Skeletal muscle satellite cell (primary cell): ENCODE data around the gene ALOX5AP.
A peak's percentile ranks its signal among the peaks of the same experiment; 100 is the strongest.

Source experiments
- H3K27me3 ChIP-seq: 2 replicates; pipeline ENCODE4 v1.7.0; 2013; ENCODE audit warnings: low read length; ENCODE audit not compliant: control insufficient read depth, insufficient read depth
- H3K36me3 ChIP-seq: 2 replicates; pipeline ENCODE4 v1.7.0; 2013; ENCODE audit warnings: mild to moderate bottlenecking, control low read depth, low read length; ENCODE audit not compliant: insufficient read depth
- H3K4me1 ChIP-seq: 2 replicates; pipeline ENCODE4 v1.7.0; 2013; ENCODE audit warnings: low read length; ENCODE audit not compliant: control insufficient read depth, insufficient read depth
- H3K4me2 ChIP-seq: 2 replicates; pipeline ENCODE4 v1.7.0; 2013; ENCODE audit warnings: mild to moderate bottlenecking, low read length
- H3K4me3 ChIP-seq: 2 replicates; pipeline ENCODE4 v1.7.0; 2013; ENCODE audit warnings: low read length
- H3K9ac ChIP-seq: 2 replicates; pipeline ENCODE4 v1.7.0; 2013; ENCODE audit warnings: mild to moderate bottlenecking, low read depth, low read length, moderate library complexity
- H3K9me3 ChIP-seq: replicated peaks from 2 replicates; pipeline ENCODE4 v1.7.0; 2013; ENCODE audit warnings: mild to moderate bottlenecking, control low read depth, low read length

The ALOX5AP gene

GRCh38 chr13:30753030-30753616 is 17.8 kb downstream of the ALOX5AP start:
- Histone ChIP-seq H3K4me1 (peaks cover 9% of the 10 kb centered on the region), H3K9ac (no peak overlapping the region), H3K4me2 (no peak overlapping the region), H3K36me3 (no peaks in the 10 kb centered on the region), H3K9me3 (no peaks in the 10 kb centered on the region), H3K4me3 (no peak overlapping the region), H3K27me3 (peaks cover 10% of the 10 kb centered on the region)

- Histone ChIP-seq H3K36me3 (no peaks in the 10 kb centered on the region), H3K4me1 (peaks cover 9% of the 10 kb centered on the region), H3K9me3 (no peaks in the 10 kb centered on the region), H3K4me2 (no peak overlapping the region), H3K4me3 (no peak overlapping the region), H3K27me3 (peaks cover 10% of the 10 kb centered on the region), H3K9ac (no peak overlapping the region)
Observed at GRCh38 chr13:30755678-30756077, 20.3 kb downstream of the ALOX5AP start.

GRCh38 chr13:30757026-30757742 is 21.8 kb downstream of the ALOX5AP start:
- Histone ChIP-seq H3K9ac (no peak overlapping the region), H3K36me3 (no peaks in the 10 kb centered on the region), H3K4me1 (peaks cover 4% of the 10 kb centered on the region), H3K27me3 (peaks cover 10% of the 10 kb centered on the region), H3K4me2 (no peak overlapping the region), H3K4me3 (no peak overlapping the region), H3K9me3 (no peaks in the 10 kb centered on the region)

GRCh38 chr13:30759748-30760147 is 24.4 kb downstream of the ALOX5AP start:
- Histone ChIP-seq H3K36me3 (no peaks in the 10 kb centered on the region), H3K9me3 (no peaks in the 10 kb centered on the region), H3K9ac (no peak overlapping the region), H3K4me3 (no peak overlapping the region), H3K27me3 (peaks cover 10% of the 10 kb centered on the region), H3K4me1 (peaks cover 6% of the 10 kb centered on the region), H3K4me2 (no peak overlapping the region)

- Histone ChIP-seq H3K36me3 (no peaks in the 10 kb centered on the region), H3K4me3 (no peak overlapping the region), H3K4me2 (no peak overlapping the region), H3K27me3 (no peaks in the 10 kb centered on the region), H3K4me1 (peaks cover 6% of the 10 kb centered on the region), H3K9me3 (no peaks in the 10 kb centered on the region), H3K9ac (no peak overlapping the region)
Observed at GRCh38 chr13:30762643-30763042, 27.3 kb downstream of the ALOX5AP start.

- Histone ChIP-seq H3K4me3 (no peak overlapping the region), H3K4me1 (peaks cover 6% of the 10 kb centered on the region), H3K36me3 (no peaks in the 10 kb centered on the region), H3K9me3 (no peaks in the 10 kb centered on the region), H3K9ac (no peak overlapping the region), H3K4me2 (no peak overlapping the region), H3K27me3 (no peaks in the 10 kb centered on the region)
Observed at GRCh38 chr13:30763786-30764413, 28.6 kb downstream of the ALOX5AP start.

GRCh38 chr13:30766231-30766630 is 30.9 kb downstream of the ALOX5AP start:
- Histone ChIP-seq H3K27me3 (no peaks in the 10 kb centered on the region), H3K36me3 (no peaks in the 10 kb centered on the region), H3K9me3 (no peaks in the 10 kb centered on the region), H3K9ac (no peak overlapping the region), H3K4me2 (no peak overlapping the region), H3K4me3 (no peak overlapping the region), H3K4me1 (peaks cover 6% of the 10 kb centered on the region)

GRCh38 chr13:30770929-30771328 is 35.6 kb downstream of the ALOX5AP start:
- H3K4me3 ChIP-seq = no peak overlapping the region
- no peaks in the 10 kb centered on the region for H3K4me1 ChIP-seq
- no peak overlapping the region for H3K4me2 ChIP-seq
- no peaks in the 10 kb centered on the region for H3K9me3 ChIP-seq
- H3K27me3 ChIP-seq = no peaks in the 10 kb centered on the region
- no peaks in the 10 kb centered on the region for H3K36me3 ChIP-seq
- no peak overlapping the region for H3K9ac ChIP-seq

- H3K27me3 ChIP-seq = peaks cover 7% of the 10 kb centered on the region
Observed at GRCh38 chr13:30773561-30773960, 38.2 kb downstream of the ALOX5AP start.

GRCh38 chr13:30774214-30774730 is 38.9 kb downstream of the ALOX5AP start:
- no peaks in the 10 kb centered on the region for H3K9me3 ChIP-seq
- no peaks in the 10 kb centered on the region for H3K36me3 ChIP-seq
- peaks cover 7% of the 10 kb centered on the region for H3K27me3 ChIP-seq
- no peak overlapping the region for H3K4me3 ChIP-seq
- no peaks in the 10 kb centered on the region for H3K4me1 ChIP-seq
- peak overlapping the region; percentile 9 for H3K4me2 ChIP-seq
- no peak overlapping the region for H3K9ac ChIP-seq

More at GRCh38 chr13:30773561-30773960, 38.2 kb downstream of the ALOX5AP start:
- Histone ChIP-seq H3K4me3 (no peak overlapping the region), H3K9ac (no peak overlapping the region), H3K9me3 (no peaks in the 10 kb centered on the region), H3K4me2 (no peak overlapping the region), H3K4me1 (no peaks in the 10 kb centered on the region), H3K36me3 (no peaks in the 10 kb centered on the region)

GRCh38 chr13:30776661-30777060 is 41.3 kb downstream of the ALOX5AP start:
- H3K9me3 ChIP-seq = no peaks in the 10 kb centered on the region
- no peaks in the 10 kb centered on the region for H3K4me1 ChIP-seq
- no peaks in the 10 kb centered on the region for H3K36me3 ChIP-seq
- no peak overlapping the region for H3K4me3 ChIP-seq
- no peak overlapping the region for H3K4me2 ChIP-seq
- peaks cover 18% of the 10 kb centered on the region for H3K27me3 ChIP-seq
- H3K9ac ChIP-seq = no peak overlapping the region
